ENCODE measurements around the gene STRIT1.

- TF ChIP-seq CTCF (conservative IDR thresholded peaks at IDR 0.05; ENCODE audit: low read depth, low read length) = no peak
- TF ChIP-seq EZH2phosphoT487 (IDR thresholded peaks at IDR 0.05; ENCODE audit: borderline replicate concordance, low read length) = no peak
These were observed 6.7 kb downstream of the STRIT1 start for GRCh38 chr3:155286736-155287135.
